HAP-1 (cell line): ENCODE data around the gene SPTAN1.

Experiments used
- DNase-seq, 2 experiments: peaks; one replicate each; pipeline ENCODE4 v3.0.0-alpha.2; 2016 to 2020; ENCODE audit warnings: low spot score in 2 of 2
- H3K27me3 ChIP-seq: fragments of 250-450 bp; sonication (Bioruptor Pico); 2 replicates; pipeline ENCODE4 v1.5.1; 2020; ENCODE audit warnings: low read depth, mild to moderate bottlenecking, moderate library complexity
- H3K36me3 ChIP-seq: fragments of 250-450 bp; sonication (Bioruptor Pico); replicated peaks from 2 replicates; pipeline ENCODE4 v1.5.1; 2020; ENCODE audit warnings: mild to moderate bottlenecking
- H3K4me1 ChIP-seq: fragments of 250-450 bp; sonication (Bioruptor Pico); 2 replicates; pipeline ENCODE4 v1.5.1; 2020; ENCODE audit warnings: mild to moderate bottlenecking
- H3K4me3 ChIP-seq: fragments of 250-450 bp; sonication (Bioruptor Pico); 2 replicates; pipeline ENCODE4 v1.5.1; 2020; ENCODE audit warnings: mild to moderate bottlenecking, moderate library complexity
- H3K9me3 ChIP-seq: fragments of 250-450 bp; sonication (Bioruptor Pico); 2 replicates; pipeline ENCODE4 v1.5.1; 2020; ENCODE audit warnings: mild to moderate bottlenecking, moderate library complexity
- in situ Hi-C: fragments of 300-500 bp; cut with MboI; formaldehyde crosslinking; loops from 3 replicates; pipeline ENCODE4 v1.14.3; 2020; ENCODE audit warnings: low sequenced_read_pairs, inconsistent platforms, mixed read lengths

The SPTAN1 gene

DNA sequence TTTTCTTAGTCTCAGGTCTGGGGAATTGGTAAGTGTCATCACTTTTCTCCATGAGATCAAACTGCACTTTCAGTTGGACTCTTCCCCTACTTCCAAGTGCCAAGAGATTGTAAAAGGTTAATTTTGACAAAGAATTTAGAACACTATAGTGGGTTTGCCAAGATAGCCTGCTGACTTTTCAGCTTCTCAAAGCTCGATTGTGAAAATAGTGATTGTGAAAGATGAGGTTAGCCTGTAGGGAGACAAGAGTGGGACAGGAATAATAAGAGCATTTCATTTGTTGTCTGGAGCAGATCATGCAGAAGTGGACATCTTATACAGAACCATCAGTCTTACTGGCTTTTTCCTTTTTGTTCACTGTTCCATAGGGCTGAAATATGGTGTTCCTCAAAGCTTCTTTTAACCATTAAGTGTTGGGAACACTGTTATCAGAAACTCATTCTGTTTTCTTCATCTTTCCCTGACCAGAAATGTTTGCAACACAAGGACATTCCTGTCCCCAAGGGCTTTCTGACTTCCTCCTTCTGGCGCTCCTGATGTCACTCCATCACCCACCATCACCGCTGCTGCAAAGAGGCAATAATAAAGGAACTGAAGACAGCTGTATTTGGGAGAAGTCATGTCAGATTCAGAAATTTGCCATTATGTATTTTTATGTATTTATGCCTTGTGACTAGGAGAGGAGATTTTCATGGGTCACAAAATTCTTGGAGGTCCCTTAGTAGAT, 11.6 kb upstream of the SPTAN1 start:
- H3K9me3 ChIP-seq, result no peaks in the 10 kb centered on the region
- no peak overlapping the region for H3K4me3 ChIP-seq
- H3K4me1 ChIP-seq, result peaks cover 3% of the 10 kb centered on the region; the same call in 1 of the 2 replicates
- DNase-seq, result no peak
- H3K36me3 ChIP-seq, result peaks cover 61% of the 10 kb centered on the region
- H3K27me3 ChIP-seq, result no peaks in the 10 kb centered on the region
- in situ Hi-C loops, result no loop called here

- in situ Hi-C loops, result no loop called here
- Histone ChIP-seq H3K4me3 (no peak overlapping the region), H3K27me3 (no peaks in the 10 kb centered on the region), H3K9me3 (no peaks in the 10 kb centered on the region), H3K4me1 (peaks cover 4% of the 10 kb centered on the region), H3K36me3 (peaks cover 8% of the 10 kb centered on the region)
- no peak for DNase-seq
Measured at GRCh38 chr9:128546504-128546903, 5.9 kb upstream of the SPTAN1 start.

DNA sequence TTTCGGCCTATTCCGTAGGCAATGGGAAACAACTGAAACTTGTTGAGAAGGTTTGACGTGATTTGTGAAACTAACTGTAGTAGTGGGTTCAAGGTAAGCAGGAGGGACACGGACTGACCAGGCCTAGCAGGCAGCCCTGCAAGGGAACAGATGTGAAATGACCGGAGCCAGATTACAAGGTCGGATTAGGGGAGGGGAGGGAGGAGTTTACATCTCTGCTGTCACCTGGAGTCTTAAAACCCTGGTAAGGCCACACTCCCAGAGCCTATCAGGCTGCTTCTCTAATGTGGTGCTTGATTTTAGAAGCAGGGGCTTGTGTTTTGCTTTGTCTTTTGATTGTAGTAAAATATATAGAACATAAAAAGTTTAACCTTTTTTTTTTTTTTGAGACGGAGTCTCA, 3.5 kb upstream of the SPTAN1 start:
- H3K4me3 ChIP-seq, result no peak overlapping the region

DNA sequence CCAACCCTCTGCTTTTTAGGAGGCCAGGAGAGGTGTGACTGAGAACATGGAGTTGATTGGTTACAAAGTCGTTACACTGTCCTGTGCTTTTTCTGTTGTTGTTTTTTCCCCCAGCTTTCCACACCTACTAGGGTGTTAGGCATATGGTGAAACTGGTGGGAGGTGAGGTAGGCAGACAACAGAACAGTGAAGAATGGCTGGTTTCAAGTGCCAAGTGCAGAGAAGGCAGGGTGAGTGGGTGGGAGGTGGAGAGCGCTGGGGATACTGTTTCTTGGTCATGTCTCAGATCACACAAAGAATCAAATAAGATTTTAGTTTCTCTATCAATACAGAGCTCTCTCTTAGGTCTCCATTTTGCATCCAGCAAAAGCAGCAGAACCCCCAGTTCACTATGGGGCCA, 2.2 kb upstream of the SPTAN1 start:
- no peak for DNase-seq
- peaks cover 5% of the 10 kb centered on the region; the same call in 1 of the 2 replicates for H3K36me3 ChIP-seq
- H3K27me3 ChIP-seq, result no peaks in the 10 kb centered on the region
- peaks cover 21% of the 10 kb centered on the region for H3K4me1 ChIP-seq
- H3K4me3 ChIP-seq, result no peak overlapping the region
- H3K9me3 ChIP-seq, result no peaks in the 10 kb centered on the region
- in situ Hi-C loops, result no loop called here

More for the DNA sequence above, 3.5 kb upstream of the SPTAN1 start:
- in situ Hi-C loops, result no loop called here
- Histone ChIP-seq H3K9me3 (no peaks in the 10 kb centered on the region), H3K4me1 (peaks cover 8% of the 10 kb centered on the region), H3K36me3 (peaks cover 5% of the 10 kb centered on the region; the same call in 1 of the 2 replicates), H3K27me3 (no peaks in the 10 kb centered on the region)
- DNase-seq, result no peak

GRCh38 chr9:128550770-128551656, 1.4 kb upstream of the SPTAN1 start:
- Histone ChIP-seq H3K9me3 (no peaks in the 10 kb centered on the region), H3K36me3 (peaks cover 5% of the 10 kb centered on the region; the same call in 1 of the 2 replicates), H3K4me1 (peaks cover 24% of the 10 kb centered on the region), H3K4me3 (peak overlapping the region; percentile 81), H3K27me3 (no peaks in the 10 kb centered on the region)
- DNase-seq, result peak in 1 of 2 experiments; percentile 27
- in situ Hi-C loops, result no loop called here

GRCh38 chr9:128551657-128552152, 682 bp upstream of the SPTAN1 start:
- in situ Hi-C loops, result no loop called here

DNA sequence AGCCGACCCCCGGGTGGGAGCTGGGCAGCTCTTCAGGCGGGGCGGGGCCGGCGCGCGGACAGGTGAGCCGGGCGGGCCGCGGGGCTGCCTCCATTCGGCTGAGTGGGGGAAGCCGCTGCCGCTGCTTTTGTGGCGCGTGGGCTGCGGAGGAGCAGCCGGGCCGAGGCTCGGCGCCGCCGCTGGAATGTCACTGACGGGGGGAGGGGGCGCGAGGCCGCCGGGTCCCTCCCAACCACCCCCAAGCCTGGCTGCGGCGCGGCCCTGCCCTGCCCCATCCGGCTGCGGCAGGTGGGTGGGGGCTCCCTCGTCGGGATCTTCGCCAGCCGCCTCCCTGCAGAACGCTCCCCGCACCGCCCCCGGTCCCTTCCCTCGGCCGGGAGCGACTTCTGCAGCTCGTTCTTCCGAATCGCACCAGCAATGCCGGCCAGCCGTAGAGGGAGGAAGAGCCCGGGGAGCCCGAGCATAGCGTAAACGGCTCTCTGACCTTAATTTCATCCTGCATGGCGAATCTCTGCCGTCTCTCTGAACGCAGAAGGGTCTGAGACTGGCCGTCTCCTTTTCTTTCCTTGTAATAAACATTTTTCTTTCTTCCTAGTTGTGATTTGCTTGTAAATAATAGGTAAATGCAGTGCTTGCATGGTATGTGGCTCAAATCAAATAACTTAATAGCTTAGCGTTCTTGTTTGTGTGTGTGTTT, 505 bp downstream of the SPTAN1 start:
- peak overlapping the region; percentile 81 for H3K4me3 ChIP-seq
- in situ Hi-C loops, result no loop called here
- H3K36me3 ChIP-seq, result peaks cover 5% of the 10 kb centered on the region; the same call in 1 of the 2 replicates
- H3K4me1 ChIP-seq, result peaks cover 39% of the 10 kb centered on the region
- no peaks in the 10 kb centered on the region for H3K9me3 ChIP-seq
- peak; percentile 22 to 68 for DNase-seq
- H3K27me3 ChIP-seq, result no peaks in the 10 kb centered on the region

More at GRCh38 chr9:128551657-128552152, 682 bp upstream of the SPTAN1 start:
- H3K27me3 ChIP-seq, result no peaks in the 10 kb centered on the region
- DNase-seq, result no peak
- H3K4me1 ChIP-seq, result peaks cover 29% of the 10 kb centered on the region
- H3K4me3 ChIP-seq, result peak overlapping the region; percentile 81
- peaks cover 5% of the 10 kb centered on the region; the same call in 1 of the 2 replicates for H3K36me3 ChIP-seq
- H3K9me3 ChIP-seq, result no peaks in the 10 kb centered on the region

- Histone ChIP-seq H3K4me1 (peaks cover 47% of the 10 kb centered on the region), H3K36me3 (peaks cover 5% of the 10 kb centered on the region; the same call in 1 of the 2 replicates), H3K4me3 (peak overlapping the region; percentile 81), H3K27me3 (no peaks in the 10 kb centered on the region), H3K9me3 (no peaks in the 10 kb centered on the region)
- in situ Hi-C loops, result no loop called here
- no peak for DNase-seq
Measured at GRCh38 chr9:128553728-128554127, 1.3 kb downstream of the SPTAN1 start.

GRCh38 chr9:128554155-128554862, 1.9 kb downstream of the SPTAN1 start:
- Histone ChIP-seq H3K4me3 (peak overlapping the region; percentile 81), H3K36me3 (peaks cover 5% of the 10 kb centered on the region; the same call in 1 of the 2 replicates), H3K9me3 (no peaks in the 10 kb centered on the region), H3K4me1 (peaks cover 53% of the 10 kb centered on the region), H3K27me3 (no peaks in the 10 kb centered on the region)
- DNase-seq, result peak; percentile 65 to 77
- in situ Hi-C loops, result no loop called here

GRCh38 chr9:128555180-128555721, 2.9 kb downstream of the SPTAN1 start:
- DNase-seq, result peak; percentile 33 to 34
- no peak overlapping the region for H3K4me3 ChIP-seq
- peaks cover 5% of the 10 kb centered on the region; the same call in 1 of the 2 replicates for H3K36me3 ChIP-seq
- no peaks in the 10 kb centered on the region for H3K27me3 ChIP-seq
- H3K4me1 ChIP-seq, result peaks cover 55% of the 10 kb centered on the region
- H3K9me3 ChIP-seq, result no peaks in the 10 kb centered on the region
- in situ Hi-C loops, result no loop called here

GRCh38 chr9:128556276-128556675, 3.9 kb downstream of the SPTAN1 start:
- no peak overlapping the region for H3K4me3 ChIP-seq
- no peak for DNase-seq
- H3K36me3 ChIP-seq, result peaks cover 5% of the 10 kb centered on the region; the same call in 1 of the 2 replicates
- no peaks in the 10 kb centered on the region for H3K27me3 ChIP-seq
- no peaks in the 10 kb centered on the region for H3K9me3 ChIP-seq
- peaks cover 55% of the 10 kb centered on the region for H3K4me1 ChIP-seq
- in situ Hi-C loops, result no loop called here

GRCh38 chr9:128556926-128557634, 4.7 kb downstream of the SPTAN1 start:
- peaks cover 5% of the 10 kb centered on the region; the same call in 1 of the 2 replicates for H3K36me3 ChIP-seq
- H3K4me3 ChIP-seq, result no peak overlapping the region
- H3K4me1 ChIP-seq, result peaks cover 51% of the 10 kb centered on the region
- in situ Hi-C loops, result no loop called here
- H3K27me3 ChIP-seq, result no peaks in the 10 kb centered on the region
- no peaks in the 10 kb centered on the region for H3K9me3 ChIP-seq
- no peak for DNase-seq
